K562 (cell line): ENCODE results near the gene FHIT. TPM values are rescaled to one million over a fixed set of nuclear protein-coding genes. Genes with fewer than 3 reads are reported as not detected.

Source experiments
- ATAC-seq: fragments of 200-7000 bp; cut with Tn5 transposase; 3 replicates; pipeline ENCODE4 v1.9.1; 2020; ENCODE audit warnings: moderate library complexity
- BruUV-seq: library from RNA; stranded (reverse); fragments of 400-500 nt; replicated peaks from 2 replicates; lab custom pipeline; 2021; lab: Mats Ljungman, UMichigan
- CTCF ChIA-PET: fragments of 300-600 bp; formaldehyde crosslinking; extraction: SDS; loops from one replicate; lab custom pipeline; 2021; ENCODE audit warnings: low intra/inter-chr PET ratio; lab: Yijun Ruan, JAX
- POLR2A ChIA-PET: fragments of 300-600, 350-650 bp; sonication (Branson Sonifier 250); formaldehyde crosslinking; extraction: SDS; loops from one replicate; lab custom pipeline; 2021; ENCODE audit warnings: antibody characterized with exemption, inconsistent platforms; lab: Yijun Ruan, JAX
- DNase-seq, 4 experiments: peaks; one replicate each; pipeline versions ENCODE4 v3.0.0 to v3.0.0-alpha.2; 2011 to 2018; ENCODE audit warnings: low spot score in 3 of 4, mixed read lengths in 3 of 4; ENCODE audit errors: extremely low read depth in 1 of 4
- FAIRE-seq: peaks from 2 replicates; lab custom pipeline; 2011; peaks lifted over from hg19 to GRCh38; lab: Jason Lieb, UNC
- H2AFZ ChIP-seq: 2 replicates; pipeline ENCODE4 v1.6.0; 2011; ENCODE audit warnings: low read depth, low read length, control low read depth, inconsistent platforms
- H3K27ac ChIP-seq: fragments of 200-600 bp; 3 replicates; pipeline ENCODE4 v1.8.0; 2011; ENCODE audit warnings: low read depth, mild to moderate bottlenecking, control low read depth, inconsistent platforms, low read length, moderate library complexity, mixed read lengths; ENCODE audit errors: extremely low read depth
- H3K27me3 ChIP-seq, 2 experiments: fragments of 300-600 bp in 1 of 2; 2 replicates in 1 of 2; 3 replicates in 1 of 2; pipeline versions ENCODE4 v1.6.0 to v1.8.0; 2011; ENCODE audit warnings: inconsistent platforms in 2 of 2, low read length in 2 of 2, mild to moderate bottlenecking in 1 of 2, mixed read lengths in 1 of 2, moderate library complexity in 1 of 2; ENCODE audit not compliant: control insufficient read depth in 2 of 2, insufficient read depth in 2 of 2
- H3K36me3 ChIP-seq: fragments of 300-600 bp; 3 replicates; pipeline ENCODE4 v1.8.0; 2011; ENCODE audit warnings: mild to moderate bottlenecking, low read length, inconsistent platforms; ENCODE audit not compliant: control insufficient read depth, insufficient read depth
- H3K4me1 ChIP-seq, 2 experiments: fragments of 200-600 bp in 1 of 2; replicated peaks in 1 of 2; 2 replicates in 1 of 2; 3 replicates in 1 of 2; pipeline versions ENCODE4 v1.5.1 to v1.8.0; 2011; ENCODE audit warnings: inconsistent platforms in 2 of 2, low read length in 2 of 2, mild to moderate bottlenecking in 1 of 2, mixed read lengths in 1 of 2, moderate library complexity in 1 of 2; ENCODE audit not compliant: control insufficient read depth in 2 of 2, insufficient read depth in 2 of 2
- H3K4me2 ChIP-seq: 2 replicates; pipeline ENCODE4 v1.6.1; 2011; ENCODE audit warnings: low read length, control low read depth, inconsistent platforms, mixed read lengths; ENCODE audit not compliant: insufficient read depth
- H3K4me3 ChIP-seq: fragments of 200-600 bp; sonication (generic), shearing (Covaris generic); 2 replicates; pipeline ENCODE4 v1.5.1; 2016; ENCODE audit warnings: control low read depth, inconsistent platforms
- H3K79me2 ChIP-seq: fragments of 200-600 bp; 3 replicates; pipeline ENCODE4 v1.8.0; 2011; ENCODE audit warnings: low read length, inconsistent platforms; ENCODE audit not compliant: control insufficient read depth, insufficient read depth
- H3K9ac ChIP-seq, 2 experiments: 2 replicates each; pipeline versions ENCODE4 v1.6.0 to v1.6.1; 2011; ENCODE audit warnings: low read depth in 2 of 2, low read length in 2 of 2, control low read depth in 1 of 2, inconsistent platforms in 1 of 2, mild to moderate bottlenecking in 1 of 2, mixed read lengths in 1 of 2; ENCODE audit not compliant: insufficient read depth in 1 of 2
- H3K9me1 ChIP-seq: one replicate; pipeline ENCODE4 v1.6.0; 2011; ENCODE audit warnings: inconsistent platforms, mild to moderate bottlenecking, low read length, moderate library complexity; ENCODE audit not compliant: control insufficient read depth, insufficient read depth
- H3K9me3 ChIP-seq: replicated peaks from 2 replicates; pipeline ENCODE4 v1.5.1; 2011; ENCODE audit warnings: low read depth, low read length, inconsistent platforms; ENCODE audit not compliant: control insufficient read depth, insufficient read depth
- H4K20me1 ChIP-seq: replicated peaks from 2 replicates; pipeline ENCODE4 v1.6.1; 2011; ENCODE audit warnings: low read length, inconsistent platforms, mixed read lengths; ENCODE audit not compliant: control insufficient read depth, insufficient read depth
- ESRRB ChIP-seq: fragments of 250-450 bp; sonication (Bioruptor Pico); IDR thresholded peaks from 2 replicates; pipeline ENCODE4 v1.5.0; 2020; ENCODE audit warnings: mild to moderate bottlenecking, moderate library complexity, borderline replicate concordance
- KLF16 ChIP-seq: IDR thresholded peaks from 2 replicates; pipeline ENCODE4 v1.6.1; 2016; ENCODE audit warnings: antibody characterized with exemption
- NFE2L1 ChIP-seq: fragments of 450-650 bp; IDR thresholded peaks from 2 replicates; pipeline ENCODE4 v1.6.1; 2016; ENCODE audit warnings: missing genetic modification characterization, low read depth, mild to moderate bottlenecking, missing compliant biosample characterization, moderate library complexity, borderline replicate concordance
- PPARD ChIP-seq: fragments of 250-450 bp; sonication (Bioruptor Pico); IDR thresholded peaks from 2 replicates; pipeline ENCODE4 v1.8.0; 2022; ENCODE audit warnings: inconsistent platforms, mild to moderate bottlenecking, moderate library complexity
- RAD51 ChIP-seq: fragments of 450-650 bp; IDR thresholded peaks from 2 replicates; pipeline ENCODE4 v1.7.1; 2016; ENCODE audit warnings: low read depth, mild to moderate bottlenecking, borderline replicate concordance
- TRIM24 ChIP-seq, 2 experiments: fragments of 450-650 bp; IDR thresholded peaks; 2 replicates each; pipeline ENCODE4 v1.6.1; 2016
- ZNF253 ChIP-seq: fragments of 250-450 bp; sonication (Bioruptor Pico); conservative IDR thresholded peaks from 2 replicates; pipeline ENCODE4 v1.6.1; 2021; ENCODE audit warnings: mild to moderate bottlenecking
- WGBS: fragments of 100-300 bp; shearing (Covaris generic); methylation state at CpG from one replicate; pipeline ENCODE4 v1.1.6; 2016; ENCODE audit warnings: low coverage, mixed read lengths; ENCODE audit not compliant: insufficient coverage; ENCODE audit errors: missing lambda C conversion rate; 5-methylcytosine and 5-hydroxymethylcytosine counted together
- in situ Hi-C: fragments of 300-500 bp; cut with MboI; formaldehyde crosslinking; loops from 4 replicates; pipeline ENCODE4 v1.15.0; 2018; ENCODE audit warnings: inconsistent platforms, mixed read lengths
- intact Hi-C: fragments of 100-400 bp; cut with micrococcal nuclease; formaldehyde crosslinking; loops from 2 replicates; pipeline ENCODE4 v1.14.2; 2022
- polyA plus RNA-seq, 8 experiments: library from polyadenylated mRNA; depleted of rRNA in 4 of 8; stranded (reverse) in 5 of 8; unstranded in 3 of 8; fragments of >200 nt; fragmentation: Nextera tagmentation in 2 of 8; fragmentation: Illumina TruSeq in 1 of 8; extraction: Ambion mirVana in 2 of 8; extraction: Trizol in 1 of 8; gene quantifications; 2 replicates each; pipeline versions ENCODE4 v1.2.1 to v1.2.3, GENCODE V29; 2011 to 2014; ENCODE audit warnings: inconsistent platforms in 1 of 8, missing spikeins in 1 of 8
- total RNA-seq, 7 experiments: library from RNA; depleted of rRNA in 6 of 7; stranded (reverse); fragments of >200 nt in 6 of 7; fragmentation: Illumina TruSeq in 2 of 7; extraction: Trizol in 2 of 7; gene quantifications; 2 replicates each; pipeline versions ENCODE4 v1.2.1 to v1.2.3, GENCODE V29; 2011 to 2021; ENCODE audit warnings: low replicate concordance in 1 of 7
- TF ChIP-seq, protein P1 (sequence below): fragments of 250-450 bp; sonication (Bioruptor Pico); IDR thresholded peaks from 2 replicates; pipeline ENCODE4 v1.8.0; 2021; ENCODE audit warnings: moderate library complexity, mild to moderate bottlenecking, inconsistent platforms
- TF ChIP-seq, protein P2 (sequence below): fragments of 250-450 bp; sonication (Bioruptor Pico); IDR thresholded peaks from 2 replicates; pipeline ENCODE4 v1.5.0; 2021; ENCODE audit warnings: mild to moderate bottlenecking, moderate library complexity
- TF ChIP-seq, protein P3 (sequence below), 2 experiments: fragments of 450-650 bp in 1 of 2; IDR thresholded peaks; 2 replicates each; pipeline ENCODE4 v1.6.1; 2011 to 2017; ENCODE audit warnings: low read depth in 2 of 2, antibody characterized with exemption in 1 of 2, borderline replicate concordance in 1 of 2, low read length in 1 of 2, mild to moderate bottlenecking in 1 of 2, mixed read lengths in 1 of 2; ENCODE audit not compliant: control insufficient read depth in 1 of 2

The FHIT gene
- total and polyA plus RNA-seq, 9 of the 15 experiments (the other 6 are each of a cell fraction or from before 2014, with no cell fraction given) = 1.7 to 9.1 (median 4.3) TPM

DNA sequence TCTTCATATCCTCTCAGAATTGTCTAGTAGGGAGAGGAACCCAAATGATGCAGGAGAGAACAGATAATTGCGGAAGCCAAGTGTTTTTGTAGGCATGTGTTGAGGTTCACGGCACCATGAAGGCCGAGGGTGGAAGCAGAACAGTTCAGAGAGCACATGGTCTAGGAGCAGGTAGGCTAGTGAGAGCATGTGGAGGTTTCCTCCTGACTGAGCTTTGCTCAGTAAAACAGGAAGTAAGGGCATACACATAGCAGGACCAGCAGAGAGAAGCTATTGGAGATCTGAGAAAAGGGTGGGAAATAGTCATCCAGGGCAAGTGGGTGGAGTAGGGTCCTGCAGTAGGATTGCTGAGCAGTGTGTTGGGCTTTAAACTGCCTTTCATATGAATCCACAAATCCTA lies 491.1 kb downstream of the FHIT start:
- intact Hi-C loops = no loop called here
- in situ Hi-C loops = no loop called here

More for the DNA sequence above, 491.1 kb downstream of the FHIT start:
- no peak overlapping the region for H3K9ac ChIP-seq
- H2AFZ ChIP-seq = no peak overlapping the region
- H3K27ac ChIP-seq = no peak overlapping the region
- no peak for FAIRE-seq
- H3K36me3 ChIP-seq = no peaks in the 10 kb centered on the region
- no TSS peak for BruUV-seq
- H3K9me3 ChIP-seq = no peaks in the 10 kb centered on the region
- no peaks in the 10 kb centered on the region for H3K27me3 ChIP-seq
- H3K79me2 ChIP-seq = no peaks in the 10 kb centered on the region
- H3K4me2 ChIP-seq = no peak overlapping the region
- POLR2A ChIA-PET = no interaction called here
- ATAC-seq = no peak
- H4K20me1 ChIP-seq = no peaks in the 10 kb centered on the region
- WGBS = no CpG with 5 or more reads among the region's 3 CpGs
- H3K4me1 ChIP-seq = no peaks in the 10 kb centered on the region
- DNase-seq = no peak
- no peak overlapping the region for H3K4me3 ChIP-seq
- CTCF ChIA-PET = no interaction called here
- no peaks in the 10 kb centered on the region for H3K9me1 ChIP-seq
- TF ChIP-seq, protein P1, sequence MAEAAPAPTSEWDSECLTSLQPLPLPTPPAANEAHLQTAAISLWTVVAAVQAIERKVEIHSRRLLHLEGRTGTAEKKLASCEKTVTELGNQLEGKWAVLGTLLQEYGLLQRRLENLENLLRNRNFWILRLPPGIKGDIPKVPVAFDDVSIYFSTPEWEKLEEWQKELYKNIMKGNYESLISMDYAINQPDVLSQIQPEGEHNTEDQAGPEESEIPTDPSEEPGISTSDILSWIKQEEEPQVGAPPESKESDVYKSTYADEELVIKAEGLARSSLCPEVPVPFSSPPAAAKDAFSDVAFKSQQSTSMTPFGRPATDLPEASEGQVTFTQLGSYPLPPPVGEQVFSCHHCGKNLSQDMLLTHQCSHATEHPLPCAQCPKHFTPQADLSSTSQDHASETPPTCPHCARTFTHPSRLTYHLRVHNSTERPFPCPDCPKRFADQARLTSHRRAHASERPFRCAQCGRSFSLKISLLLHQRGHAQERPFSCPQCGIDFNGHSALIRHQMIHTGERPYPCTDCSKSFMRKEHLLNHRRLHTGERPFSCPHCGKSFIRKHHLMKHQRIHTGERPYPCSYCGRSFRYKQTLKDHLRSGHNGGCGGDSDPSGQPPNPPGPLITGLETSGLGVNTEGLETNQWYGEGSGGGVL (CRISPR knock-in tag) = no peak
- TF ChIP-seq PPARD (no peak), NFE2L1 (tag) (no peak), ZNF253 (CRISPR knock-in tag) (no peak), TRIM24 (IDR thresholded peaks at IDR 0.05) (no peak), KLF16 (no peak), ESRRB (CRISPR knock-in tag) (no peak), RAD51 (no peak)
- TF ChIP-seq, protein P2, sequence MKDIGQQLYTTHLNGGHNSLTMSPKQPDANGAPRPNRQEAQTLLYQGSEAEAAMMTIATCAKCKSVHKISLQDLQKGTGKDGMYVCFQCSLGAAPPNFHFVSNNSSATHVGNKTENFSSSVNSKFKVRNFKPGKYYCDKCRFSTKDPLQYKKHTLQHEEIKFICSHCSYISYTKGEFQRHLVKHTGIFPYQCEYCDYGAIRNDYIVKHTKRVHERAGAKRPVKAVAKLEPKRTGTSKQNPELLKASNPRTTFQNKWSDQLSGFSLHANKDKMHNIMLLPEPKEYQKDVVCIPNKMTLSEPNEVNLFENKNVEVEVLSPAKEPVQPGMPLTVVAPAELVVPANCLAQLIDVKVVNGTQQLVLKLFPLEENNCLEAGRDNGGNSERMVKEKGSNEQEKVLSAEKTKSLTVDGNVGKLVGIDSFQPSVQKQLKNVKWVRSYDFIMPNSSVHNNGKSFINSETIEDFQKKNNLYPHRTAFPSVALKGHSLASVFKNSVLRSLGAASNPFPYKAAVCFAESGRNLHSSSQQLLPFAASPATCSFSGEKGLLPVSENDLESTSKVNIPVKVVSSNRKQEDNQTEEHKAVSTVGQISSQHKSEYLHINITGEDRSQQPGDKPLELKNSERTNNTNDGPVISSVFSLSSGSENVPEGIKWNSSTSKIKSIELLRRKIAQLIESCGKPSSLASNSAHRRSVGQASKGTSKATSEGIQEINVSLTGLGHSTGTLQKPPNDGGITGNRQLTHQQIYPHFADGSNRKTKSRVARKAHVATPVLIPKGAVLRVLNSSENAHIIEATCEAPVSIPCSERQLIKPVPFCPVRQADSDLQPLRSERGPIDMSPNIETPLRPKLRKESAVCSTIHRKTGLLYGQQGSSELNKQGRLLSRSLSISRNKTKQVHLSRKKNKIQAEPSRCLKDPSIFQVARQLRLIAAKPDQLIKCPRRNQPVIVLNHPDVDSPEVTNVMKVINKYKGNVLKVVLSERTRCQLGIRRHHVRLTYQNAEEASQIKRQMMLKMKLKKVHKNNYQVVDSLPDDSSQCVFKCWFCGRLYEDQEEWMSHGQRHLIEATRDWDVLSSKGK = no peak
- TF ChIP-seq, protein P3, sequence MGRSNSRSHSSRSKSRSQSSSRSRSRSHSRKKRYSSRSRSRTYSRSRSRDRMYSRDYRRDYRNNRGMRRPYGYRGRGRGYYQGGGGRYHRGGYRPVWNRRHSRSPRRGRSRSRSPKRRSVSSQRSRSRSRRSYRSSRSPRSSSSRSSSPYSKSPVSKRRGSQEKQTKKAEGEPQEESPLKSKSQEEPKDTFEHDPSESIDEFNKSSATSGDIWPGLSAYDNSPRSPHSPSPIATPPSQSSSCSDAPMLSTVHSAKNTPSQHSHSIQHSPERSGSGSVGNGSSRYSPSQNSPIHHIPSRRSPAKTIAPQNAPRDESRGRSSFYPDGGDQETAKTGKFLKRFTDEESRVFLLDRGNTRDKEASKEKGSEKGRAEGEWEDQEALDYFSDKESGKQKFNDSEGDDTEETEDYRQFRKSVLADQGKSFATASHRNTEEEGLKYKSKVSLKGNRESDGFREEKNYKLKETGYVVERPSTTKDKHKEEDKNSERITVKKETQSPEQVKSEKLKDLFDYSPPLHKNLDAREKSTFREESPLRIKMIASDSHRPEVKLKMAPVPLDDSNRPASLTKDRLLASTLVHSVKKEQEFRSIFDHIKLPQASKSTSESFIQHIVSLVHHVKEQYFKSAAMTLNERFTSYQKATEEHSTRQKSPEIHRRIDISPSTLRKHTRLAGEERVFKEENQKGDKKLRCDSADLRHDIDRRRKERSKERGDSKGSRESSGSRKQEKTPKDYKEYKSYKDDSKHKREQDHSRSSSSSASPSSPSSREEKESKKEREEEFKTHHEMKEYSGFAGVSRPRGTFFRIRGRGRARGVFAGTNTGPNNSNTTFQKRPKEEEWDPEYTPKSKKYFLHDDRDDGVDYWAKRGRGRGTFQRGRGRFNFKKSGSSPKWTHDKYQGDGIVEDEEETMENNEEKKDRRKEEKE (IDR thresholded peaks at IDR 0.05; ENCODE audit: borderline replicate concordance in 1 of 2, control insufficient read depth in 1 of 2, low read depth in 2 of 2, low read length in 1 of 2) = no peak
